HEK293 (cell line): ENCODE results near the gene MITF.

Source experiments
- GLIS1 ChIP-seq: fragments of 450-650 bp; formaldehyde crosslinking; IDR thresholded peaks from 2 replicates; pipeline ENCODE4 v1.5.1; 2016; ENCODE audit warnings: missing biosample characterization, missing genetic modification characterization
- ZBTB20 ChIP-seq: fragments of 450-650 bp; formaldehyde crosslinking; IDR thresholded peaks from 2 replicates; pipeline ENCODE4 v1.5.1; 2016; ENCODE audit warnings: missing biosample characterization, missing genetic modification characterization
- ZNF10 ChIP-seq: fragments of 450-650 bp; formaldehyde crosslinking; IDR thresholded peaks from 2 replicates; pipeline ENCODE4 v1.5.1; 2017; ENCODE audit warnings: missing biosample characterization, missing genetic modification characterization
- ZNF223 ChIP-seq: fragments of 450-650 bp; formaldehyde crosslinking; IDR thresholded peaks from 2 replicates; pipeline ENCODE4 v1.5.1; 2016; ENCODE audit warnings: missing biosample characterization, missing genetic modification characterization
- ZNF23 ChIP-seq: fragments of 450-650 bp; formaldehyde crosslinking; IDR thresholded peaks from 2 replicates; pipeline ENCODE4 v1.5.1; 2016; ENCODE audit warnings: missing biosample characterization, missing genetic modification characterization, borderline replicate concordance
- ZNF239 ChIP-seq: fragments of 450-650 bp; formaldehyde crosslinking; IDR thresholded peaks from 2 replicates; pipeline ENCODE4 v1.5.1; 2016; ENCODE audit warnings: missing biosample characterization, missing genetic modification characterization
- ZNF274 ChIP-seq, 2 experiments: fragments of 200-500 bp in 1 of 2; fragments of 450-650 bp in 1 of 2; sonication (Bioruptor generic) in 1 of 2; formaldehyde crosslinking in 1 of 2; IDR thresholded peaks; 2 replicates each; pipeline versions ENCODE4 v1.5.1 to v1.6.1; 2014 to 2016; ENCODE audit warnings: borderline replicate concordance in 1 of 2, inconsistent platforms in 1 of 2, low read length in 1 of 2, missing biosample characterization in 1 of 2, missing genetic modification characterization in 1 of 2
- ZNF311 ChIP-seq: fragments of 450-650 bp; formaldehyde crosslinking; IDR thresholded peaks from 2 replicates; pipeline ENCODE4 v1.5.1; 2017; ENCODE audit warnings: missing biosample characterization, missing genetic modification characterization, borderline replicate concordance
- ZNF335 ChIP-seq: fragments of 450-650 bp; formaldehyde crosslinking; conservative IDR thresholded peaks from 2 replicates; pipeline ENCODE4 v1.5.1; 2016; ENCODE audit warnings: missing biosample characterization, missing genetic modification characterization
- ZNF350 ChIP-seq: fragments of 450-650 bp; formaldehyde crosslinking; IDR thresholded peaks from 2 replicates; pipeline ENCODE4 v1.5.0; 2017; ENCODE audit warnings: missing biosample characterization, mild to moderate bottlenecking, missing genetic modification characterization
- ZNF394 ChIP-seq: fragments of 450-650 bp; formaldehyde crosslinking; IDR thresholded peaks from 2 replicates; pipeline ENCODE4 v1.5.1; 2016; ENCODE audit warnings: missing biosample characterization, missing genetic modification characterization, mild to moderate bottlenecking, moderate library complexity, borderline replicate concordance
- ZNF544 ChIP-seq: fragments of 450-650 bp; formaldehyde crosslinking; IDR thresholded peaks from 2 replicates; pipeline ENCODE4 v1.5.0; 2017; ENCODE audit warnings: missing biosample characterization, missing genetic modification characterization
- ZNF549 ChIP-seq: fragments of 450-650 bp; IDR thresholded peaks from 2 replicates; pipeline ENCODE4 v1.5.1; 2018; ENCODE audit warnings: missing biosample characterization, missing genetic modification characterization, mild to moderate bottlenecking, inconsistent platforms, moderate library complexity
- ZNF600 ChIP-seq: fragments of 450-650 bp; formaldehyde crosslinking; IDR thresholded peaks from 2 replicates; pipeline ENCODE4 v1.5.1; 2016; ENCODE audit warnings: missing biosample characterization, missing genetic modification characterization
- ZNF660 ChIP-seq: fragments of 450-650 bp; IDR thresholded peaks from 2 replicates; pipeline ENCODE4 v1.5.1; 2018; ENCODE audit warnings: missing biosample characterization, mild to moderate bottlenecking, missing genetic modification characterization
- ZNF677 ChIP-seq: fragments of 450-650 bp; IDR thresholded peaks from 2 replicates; pipeline ENCODE4 v1.5.0; 2018; ENCODE audit warnings: missing biosample characterization, mild to moderate bottlenecking, missing genetic modification characterization, moderate library complexity
- ZNF792 ChIP-seq: fragments of 450-650 bp; formaldehyde crosslinking; IDR thresholded peaks from 2 replicates; pipeline ENCODE4 v1.5.1; 2016; ENCODE audit warnings: missing biosample characterization, missing genetic modification characterization
- ZNF837 ChIP-seq: fragments of 450-650 bp; formaldehyde crosslinking; IDR thresholded peaks from 2 replicates; pipeline ENCODE4 v1.5.1; 2016; ENCODE audit warnings: missing biosample characterization, missing genetic modification characterization
- ZXDB ChIP-seq: fragments of 450-650 bp; formaldehyde crosslinking; IDR thresholded peaks from 2 replicates; pipeline ENCODE4 v1.5.1; 2016; ENCODE audit warnings: missing biosample characterization, missing genetic modification characterization
- TF ChIP-seq, protein P1 (sequence below): fragments of 450-650 bp; formaldehyde crosslinking; IDR thresholded peaks from 2 replicates; pipeline ENCODE4 v1.5.1; 2016; ENCODE audit warnings: missing biosample characterization, missing genetic modification characterization, low read depth
- TF ChIP-seq, protein P2 (sequence below): fragments of 450-650 bp; formaldehyde crosslinking; IDR thresholded peaks from 2 replicates; pipeline ENCODE4 v1.5.0; 2017; ENCODE audit warnings: missing biosample characterization, missing genetic modification characterization, borderline replicate concordance
- TF ChIP-seq, protein P3 (sequence below): fragments of 450-650 bp; formaldehyde crosslinking; IDR thresholded peaks from 2 replicates; pipeline ENCODE4 v1.5.1; 2016; ENCODE audit warnings: missing biosample characterization, missing genetic modification characterization
- TF ChIP-seq, protein P4 (sequence below): fragments of 450-650 bp; formaldehyde crosslinking; IDR thresholded peaks from 2 replicates; pipeline ENCODE4 v1.5.1; 2017; ENCODE audit warnings: missing biosample characterization, missing genetic modification characterization
- TF ChIP-seq, protein P5 (sequence below): fragments of 450-650 bp; formaldehyde crosslinking; IDR thresholded peaks from 2 replicates; pipeline ENCODE4 v1.5.1; 2016; ENCODE audit warnings: missing biosample characterization, missing genetic modification characterization
- TF ChIP-seq, protein P6 (sequence below): fragments of 450-650 bp; formaldehyde crosslinking; IDR thresholded peaks from 2 replicates; pipeline ENCODE4 v1.5.1; 2016; ENCODE audit warnings: missing biosample characterization, missing genetic modification characterization, low read depth
- TF ChIP-seq, protein P7 (sequence below): fragments of 450-650 bp; IDR thresholded peaks from 2 replicates; pipeline ENCODE4 v1.5.1; 2018; ENCODE audit warnings: missing biosample characterization, mild to moderate bottlenecking, missing genetic modification characterization

MITF gene

DNA sequence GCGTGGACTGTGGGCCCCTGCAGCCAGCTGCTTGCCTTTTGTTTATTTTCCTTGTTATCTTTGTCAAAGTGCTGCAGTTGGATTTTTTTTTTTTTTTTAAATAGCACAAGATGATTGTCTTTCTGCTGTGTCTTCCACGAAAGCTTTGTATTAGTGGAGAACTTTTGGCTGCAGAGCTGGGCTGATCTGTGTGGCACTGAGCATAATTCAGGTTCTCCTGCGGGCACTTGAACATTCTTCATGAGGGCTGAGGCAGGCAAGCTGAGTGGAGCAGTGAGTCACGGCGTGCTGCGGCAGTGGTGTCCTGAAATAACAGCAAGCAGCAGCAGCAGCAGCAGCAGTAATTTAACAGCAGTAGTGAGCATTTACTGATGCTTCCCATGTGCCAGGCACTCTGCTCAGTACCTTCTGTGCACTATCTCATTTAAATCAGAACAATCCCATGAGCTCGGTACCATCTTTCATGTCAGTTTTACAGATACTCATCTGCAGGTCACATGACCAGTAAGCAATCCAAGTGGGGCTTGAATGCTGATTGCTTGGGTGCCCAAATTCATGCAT lies 45.8 kb downstream of the MITF start (continued):
- TF ChIP-seq, protein P1, sequence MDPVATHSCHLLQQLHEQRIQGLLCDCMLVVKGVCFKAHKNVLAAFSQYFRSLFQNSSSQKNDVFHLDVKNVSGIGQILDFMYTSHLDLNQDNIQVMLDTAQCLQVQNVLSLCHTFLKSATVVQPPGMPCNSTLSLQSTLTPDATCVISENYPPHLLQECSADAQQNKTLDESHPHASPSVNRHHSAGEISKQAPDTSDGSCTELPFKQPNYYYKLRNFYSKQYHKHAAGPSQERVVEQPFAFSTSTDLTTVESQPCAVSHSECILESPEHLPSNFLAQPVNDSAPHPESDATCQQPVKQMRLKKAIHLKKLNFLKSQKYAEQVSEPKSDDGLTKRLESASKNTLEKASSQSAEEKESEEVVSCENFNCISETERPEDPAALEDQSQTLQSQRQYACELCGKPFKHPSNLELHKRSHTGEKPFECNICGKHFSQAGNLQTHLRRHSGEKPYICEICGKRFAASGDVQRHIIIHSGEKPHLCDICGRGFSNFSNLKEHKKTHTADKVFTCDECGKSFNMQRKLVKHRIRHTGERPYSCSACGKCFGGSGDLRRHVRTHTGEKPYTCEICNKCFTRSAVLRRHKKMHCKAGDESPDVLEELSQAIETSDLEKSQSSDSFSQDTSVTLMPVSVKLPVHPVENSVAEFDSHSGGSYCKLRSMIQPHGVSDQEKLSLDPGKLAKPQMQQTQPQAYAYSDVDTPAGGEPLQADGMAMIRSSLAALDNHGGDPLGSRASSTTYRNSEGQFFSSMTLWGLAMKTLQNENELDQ (tag by site-specific recombination), result no peak
- TF ChIP-seq GLIS1 (tag by site-specific recombination) (no peak), ZNF23 (no peak), ZNF792 (tag by site-specific recombination) (no peak), ZNF350 (tag by site-specific recombination) (no peak), ZXDB (tag by site-specific recombination) (no peak), ZNF544 (no peak), ZNF600 (peak; percentile 45; the same call in 1 of the 2 replicates), ZNF274 (IDR thresholded peaks at IDR 0.05; ENCODE audit: low read length) (no peak), ZNF274 (tag by site-specific recombination; IDR thresholded peaks at IDR 0.05; ENCODE audit: borderline replicate concordance) (no peak), ZNF394 (peak; percentile 47; the same call in 1 of the 2 replicates), ZNF677 (no peak), ZNF549 (tag by site-specific recombination) (no peak), ZNF335 (tag by site-specific recombination) (peak; percentile 66), ZNF239 (tag by site-specific recombination) (0 out of 2 replicates have a peak, but pooled peaks have one; percentile 60), ZNF10 (tag by site-specific recombination) (0 out of 2 replicates have a peak, but pooled peaks have one; percentile 8), ZNF223 (no peak), ZNF837 (tag by site-specific recombination) (no peak), ZNF660 (peak; percentile 58; the same call in 1 of the 2 replicates), ZBTB20 (tag by site-specific recombination) (peak; percentile 45), ZNF311 (tag by site-specific recombination) (no peak)
- TF ChIP-seq, protein P2, sequence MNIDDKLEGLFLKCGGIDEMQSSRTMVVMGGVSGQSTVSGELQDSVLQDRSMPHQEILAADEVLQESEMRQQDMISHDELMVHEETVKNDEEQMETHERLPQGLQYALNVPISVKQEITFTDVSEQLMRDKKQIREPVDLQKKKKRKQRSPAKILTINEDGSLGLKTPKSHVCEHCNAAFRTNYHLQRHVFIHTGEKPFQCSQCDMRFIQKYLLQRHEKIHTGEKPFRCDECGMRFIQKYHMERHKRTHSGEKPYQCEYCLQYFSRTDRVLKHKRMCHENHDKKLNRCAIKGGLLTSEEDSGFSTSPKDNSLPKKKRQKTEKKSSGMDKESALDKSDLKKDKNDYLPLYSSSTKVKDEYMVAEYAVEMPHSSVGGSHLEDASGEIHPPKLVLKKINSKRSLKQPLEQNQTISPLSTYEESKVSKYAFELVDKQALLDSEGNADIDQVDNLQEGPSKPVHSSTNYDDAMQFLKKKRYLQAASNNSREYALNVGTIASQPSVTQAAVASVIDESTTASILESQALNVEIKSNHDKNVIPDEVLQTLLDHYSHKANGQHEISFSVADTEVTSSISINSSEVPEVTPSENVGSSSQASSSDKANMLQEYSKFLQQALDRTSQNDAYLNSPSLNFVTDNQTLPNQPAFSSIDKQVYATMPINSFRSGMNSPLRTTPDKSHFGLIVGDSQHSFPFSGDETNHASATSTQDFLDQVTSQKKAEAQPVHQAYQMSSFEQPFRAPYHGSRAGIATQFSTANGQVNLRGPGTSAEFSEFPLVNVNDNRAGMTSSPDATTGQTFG (tag by site-specific recombination), result no peak
- TF ChIP-seq, protein P3, sequence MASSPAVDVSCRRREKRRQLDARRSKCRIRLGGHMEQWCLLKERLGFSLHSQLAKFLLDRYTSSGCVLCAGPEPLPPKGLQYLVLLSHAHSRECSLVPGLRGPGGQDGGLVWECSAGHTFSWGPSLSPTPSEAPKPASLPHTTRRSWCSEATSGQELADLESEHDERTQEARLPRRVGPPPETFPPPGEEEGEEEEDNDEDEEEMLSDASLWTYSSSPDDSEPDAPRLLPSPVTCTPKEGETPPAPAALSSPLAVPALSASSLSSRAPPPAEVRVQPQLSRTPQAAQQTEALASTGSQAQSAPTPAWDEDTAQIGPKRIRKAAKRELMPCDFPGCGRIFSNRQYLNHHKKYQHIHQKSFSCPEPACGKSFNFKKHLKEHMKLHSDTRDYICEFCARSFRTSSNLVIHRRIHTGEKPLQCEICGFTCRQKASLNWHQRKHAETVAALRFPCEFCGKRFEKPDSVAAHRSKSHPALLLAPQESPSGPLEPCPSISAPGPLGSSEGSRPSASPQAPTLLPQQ (tag by site-specific recombination), result peak; percentile 85
- TF ChIP-seq, protein P4, sequence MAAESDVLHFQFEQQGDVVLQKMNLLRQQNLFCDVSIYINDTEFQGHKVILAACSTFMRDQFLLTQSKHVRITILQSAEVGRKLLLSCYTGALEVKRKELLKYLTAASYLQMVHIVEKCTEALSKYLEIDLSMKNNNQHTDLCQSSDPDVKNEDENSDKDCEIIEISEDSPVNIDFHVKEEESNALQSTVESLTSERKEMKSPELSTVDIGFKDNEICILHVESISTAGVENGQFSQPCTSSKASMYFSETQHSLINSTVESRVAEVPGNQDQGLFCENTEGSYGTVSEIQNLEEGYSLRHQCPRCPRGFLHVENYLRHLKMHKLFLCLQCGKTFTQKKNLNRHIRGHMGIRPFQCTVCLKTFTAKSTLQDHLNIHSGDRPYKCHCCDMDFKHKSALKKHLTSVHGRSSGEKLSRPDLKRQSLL (tag by site-specific recombination), result no peak
- TF ChIP-seq, protein P5, sequence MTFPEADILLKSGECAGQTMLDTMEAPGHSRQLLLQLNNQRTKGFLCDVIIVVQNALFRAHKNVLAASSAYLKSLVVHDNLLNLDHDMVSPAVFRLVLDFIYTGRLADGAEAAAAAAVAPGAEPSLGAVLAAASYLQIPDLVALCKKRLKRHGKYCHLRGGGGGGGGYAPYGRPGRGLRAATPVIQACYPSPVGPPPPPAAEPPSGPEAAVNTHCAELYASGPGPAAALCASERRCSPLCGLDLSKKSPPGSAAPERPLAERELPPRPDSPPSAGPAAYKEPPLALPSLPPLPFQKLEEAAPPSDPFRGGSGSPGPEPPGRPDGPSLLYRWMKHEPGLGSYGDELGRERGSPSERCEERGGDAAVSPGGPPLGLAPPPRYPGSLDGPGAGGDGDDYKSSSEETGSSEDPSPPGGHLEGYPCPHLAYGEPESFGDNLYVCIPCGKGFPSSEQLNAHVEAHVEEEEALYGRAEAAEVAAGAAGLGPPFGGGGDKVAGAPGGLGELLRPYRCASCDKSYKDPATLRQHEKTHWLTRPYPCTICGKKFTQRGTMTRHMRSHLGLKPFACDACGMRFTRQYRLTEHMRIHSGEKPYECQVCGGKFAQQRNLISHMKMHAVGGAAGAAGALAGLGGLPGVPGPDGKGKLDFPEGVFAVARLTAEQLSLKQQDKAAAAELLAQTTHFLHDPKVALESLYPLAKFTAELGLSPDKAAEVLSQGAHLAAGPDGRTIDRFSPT (tag by site-specific recombination), result peak; percentile 60; the same call in 1 of the 2 replicates
- TF ChIP-seq, protein P6, sequence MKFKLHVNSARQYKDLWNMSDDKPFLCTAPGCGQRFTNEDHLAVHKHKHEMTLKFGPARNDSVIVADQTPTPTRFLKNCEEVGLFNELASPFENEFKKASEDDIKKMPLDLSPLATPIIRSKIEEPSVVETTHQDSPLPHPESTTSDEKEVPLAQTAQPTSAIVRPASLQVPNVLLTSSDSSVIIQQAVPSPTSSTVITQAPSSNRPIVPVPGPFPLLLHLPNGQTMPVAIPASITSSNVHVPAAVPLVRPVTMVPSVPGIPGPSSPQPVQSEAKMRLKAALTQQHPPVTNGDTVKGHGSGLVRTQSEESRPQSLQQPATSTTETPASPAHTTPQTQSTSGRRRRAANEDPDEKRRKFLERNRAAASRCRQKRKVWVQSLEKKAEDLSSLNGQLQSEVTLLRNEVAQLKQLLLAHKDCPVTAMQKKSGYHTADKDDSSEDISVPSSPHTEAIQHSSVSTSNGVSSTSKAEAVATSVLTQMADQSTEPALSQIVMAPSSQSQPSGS, result no peak
- TF ChIP-seq, protein P7, sequence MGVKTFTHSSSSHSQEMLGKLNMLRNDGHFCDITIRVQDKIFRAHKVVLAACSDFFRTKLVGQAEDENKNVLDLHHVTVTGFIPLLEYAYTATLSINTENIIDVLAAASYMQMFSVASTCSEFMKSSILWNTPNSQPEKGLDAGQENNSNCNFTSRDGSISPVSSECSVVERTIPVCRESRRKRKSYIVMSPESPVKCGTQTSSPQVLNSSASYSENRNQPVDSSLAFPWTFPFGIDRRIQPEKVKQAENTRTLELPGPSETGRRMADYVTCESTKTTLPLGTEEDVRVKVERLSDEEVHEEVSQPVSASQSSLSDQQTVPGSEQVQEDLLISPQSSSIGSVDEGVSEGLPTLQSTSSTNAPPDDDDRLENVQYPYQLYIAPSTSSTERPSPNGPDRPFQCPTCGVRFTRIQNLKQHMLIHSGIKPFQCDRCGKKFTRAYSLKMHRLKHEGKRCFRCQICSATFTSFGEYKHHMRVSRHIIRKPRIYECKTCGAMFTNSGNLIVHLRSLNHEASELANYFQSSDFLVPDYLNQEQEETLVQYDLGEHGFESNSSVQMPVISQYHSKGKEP (tag by site-specific recombination), result peak; percentile 78; the same call in 1 of the 2 replicates
